Measurements from ENCODE around the gene HNRNPA1L2.
"Not testable (repeated sequence)": the region's sequence is repeated elsewhere in the genome, so short reads cannot be mapped to it uniquely, and the experiment has no call there.

DNA sequence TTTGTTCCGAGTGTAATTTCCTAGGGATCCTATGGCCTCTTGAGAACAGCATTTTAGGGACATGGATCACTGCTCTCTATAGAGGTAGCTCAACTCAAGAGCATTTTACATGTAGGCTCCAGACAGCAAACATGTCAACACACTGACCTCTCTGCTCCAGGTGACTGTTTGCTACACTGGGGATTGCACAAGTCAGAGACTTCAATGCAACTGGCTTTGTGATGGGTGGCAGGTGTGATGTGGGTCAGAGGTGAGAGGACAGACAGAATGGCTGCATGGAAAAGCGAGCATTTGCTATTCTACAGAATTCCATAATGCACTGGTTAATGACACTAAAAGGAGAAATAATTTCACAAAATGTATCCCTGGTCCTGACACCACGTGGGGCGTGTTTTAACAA, 38.9 kb upstream of the HNRNPA1L2 start:
- TF ChIP-seq, protein P1, sequence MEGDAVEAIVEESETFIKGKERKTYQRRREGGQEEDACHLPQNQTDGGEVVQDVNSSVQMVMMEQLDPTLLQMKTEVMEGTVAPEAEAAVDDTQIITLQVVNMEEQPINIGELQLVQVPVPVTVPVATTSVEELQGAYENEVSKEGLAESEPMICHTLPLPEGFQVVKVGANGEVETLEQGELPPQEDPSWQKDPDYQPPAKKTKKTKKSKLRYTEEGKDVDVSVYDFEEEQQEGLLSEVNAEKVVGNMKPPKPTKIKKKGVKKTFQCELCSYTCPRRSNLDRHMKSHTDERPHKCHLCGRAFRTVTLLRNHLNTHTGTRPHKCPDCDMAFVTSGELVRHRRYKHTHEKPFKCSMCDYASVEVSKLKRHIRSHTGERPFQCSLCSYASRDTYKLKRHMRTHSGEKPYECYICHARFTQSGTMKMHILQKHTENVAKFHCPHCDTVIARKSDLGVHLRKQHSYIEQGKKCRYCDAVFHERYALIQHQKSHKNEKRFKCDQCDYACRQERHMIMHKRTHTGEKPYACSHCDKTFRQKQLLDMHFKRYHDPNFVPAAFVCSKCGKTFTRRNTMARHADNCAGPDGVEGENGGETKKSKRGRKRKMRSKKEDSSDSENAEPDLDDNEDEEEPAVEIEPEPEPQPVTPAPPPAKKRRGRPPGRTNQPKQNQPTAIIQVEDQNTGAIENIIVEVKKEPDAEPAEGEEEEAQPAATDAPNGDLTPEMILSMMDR (IDR thresholded peaks at IDR 0.05 in 2 of 3, conservative IDR thresholded peaks at IDR 0.05 in 1 of 3; ENCODE audit: control insufficient read depth in 2 of 3, extremely low read depth in 1 of 3, insufficient read depth in 1 of 3, low read depth in 3 of 3, low read length in 3 of 3), result not testable (repeated sequence)
- TF ChIP-seq, protein P2, sequence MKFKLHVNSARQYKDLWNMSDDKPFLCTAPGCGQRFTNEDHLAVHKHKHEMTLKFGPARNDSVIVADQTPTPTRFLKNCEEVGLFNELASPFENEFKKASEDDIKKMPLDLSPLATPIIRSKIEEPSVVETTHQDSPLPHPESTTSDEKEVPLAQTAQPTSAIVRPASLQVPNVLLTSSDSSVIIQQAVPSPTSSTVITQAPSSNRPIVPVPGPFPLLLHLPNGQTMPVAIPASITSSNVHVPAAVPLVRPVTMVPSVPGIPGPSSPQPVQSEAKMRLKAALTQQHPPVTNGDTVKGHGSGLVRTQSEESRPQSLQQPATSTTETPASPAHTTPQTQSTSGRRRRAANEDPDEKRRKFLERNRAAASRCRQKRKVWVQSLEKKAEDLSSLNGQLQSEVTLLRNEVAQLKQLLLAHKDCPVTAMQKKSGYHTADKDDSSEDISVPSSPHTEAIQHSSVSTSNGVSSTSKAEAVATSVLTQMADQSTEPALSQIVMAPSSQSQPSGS (IDR thresholded peaks at IDR 0.05; ENCODE audit: low read length), result not testable (repeated sequence)

Data from GM12878 (cell line).